WTC11 (cell line): ENCODE measurements around the gene KLHL29.

Source experiments
- ZNF121 ChIP-seq: sonication (generic); formaldehyde crosslinking; IDR thresholded peaks from 2 replicates; pipeline ENCODE4 v1.8.0; 2023; ENCODE audit warnings: missing genetic modification reagents
- TF ChIP-seq, protein P1 (sequence below): fragments of 200-600 bp; IDR thresholded peaks from 2 replicates; pipeline ENCODE4 v1.8.0; 2022; ENCODE audit warnings: antibody characterized with exemption

DNA sequence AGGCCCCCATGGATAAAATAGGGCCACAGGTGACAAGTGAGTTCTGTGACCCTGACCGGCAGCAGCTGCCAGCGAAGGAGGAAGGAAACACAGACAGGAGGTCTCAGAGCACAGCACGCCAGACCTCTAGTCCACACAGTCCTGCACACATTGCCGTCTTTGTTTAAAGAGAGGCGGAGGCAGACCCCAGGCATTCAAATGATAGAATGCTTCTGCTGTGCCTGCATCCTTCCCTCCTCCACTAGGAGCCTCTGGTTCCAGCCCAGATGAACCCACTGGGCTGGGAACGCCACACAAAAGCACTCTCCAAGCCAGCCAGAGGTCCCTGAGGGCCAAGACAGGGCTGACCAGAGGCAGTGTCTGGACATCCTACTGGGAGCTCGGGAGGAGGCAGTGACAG, 118.7 kb downstream of the KLHL29 start:
- TF ChIP-seq, protein P1, sequence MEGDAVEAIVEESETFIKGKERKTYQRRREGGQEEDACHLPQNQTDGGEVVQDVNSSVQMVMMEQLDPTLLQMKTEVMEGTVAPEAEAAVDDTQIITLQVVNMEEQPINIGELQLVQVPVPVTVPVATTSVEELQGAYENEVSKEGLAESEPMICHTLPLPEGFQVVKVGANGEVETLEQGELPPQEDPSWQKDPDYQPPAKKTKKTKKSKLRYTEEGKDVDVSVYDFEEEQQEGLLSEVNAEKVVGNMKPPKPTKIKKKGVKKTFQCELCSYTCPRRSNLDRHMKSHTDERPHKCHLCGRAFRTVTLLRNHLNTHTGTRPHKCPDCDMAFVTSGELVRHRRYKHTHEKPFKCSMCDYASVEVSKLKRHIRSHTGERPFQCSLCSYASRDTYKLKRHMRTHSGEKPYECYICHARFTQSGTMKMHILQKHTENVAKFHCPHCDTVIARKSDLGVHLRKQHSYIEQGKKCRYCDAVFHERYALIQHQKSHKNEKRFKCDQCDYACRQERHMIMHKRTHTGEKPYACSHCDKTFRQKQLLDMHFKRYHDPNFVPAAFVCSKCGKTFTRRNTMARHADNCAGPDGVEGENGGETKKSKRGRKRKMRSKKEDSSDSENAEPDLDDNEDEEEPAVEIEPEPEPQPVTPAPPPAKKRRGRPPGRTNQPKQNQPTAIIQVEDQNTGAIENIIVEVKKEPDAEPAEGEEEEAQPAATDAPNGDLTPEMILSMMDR, result no peak
- TF ChIP-seq ZNF121 (CRISPR knock-in tag), result no peak
